HG03521 (cell line): Measurements from ENCODE around the gene TBC1D23.
A peak's percentile ranks its signal among the peaks of the same experiment; 100 is the strongest.
"Not testable (repeated sequence)": the region's sequence is repeated elsewhere in the genome, so short reads cannot be mapped to it uniquely, and the experiment has no call there.

ENCODE experiments used
- ATAC-seq: cut with Tn5 transposase; IDR thresholded peaks from one replicate; pipeline ENCODE4 v1.9.1; 2021; ENCODE audit warnings: mild to moderate bottlenecking, moderate library complexity; ENCODE audit not compliant: unreplicated experiment

The TBC1D23 gene

DNA sequence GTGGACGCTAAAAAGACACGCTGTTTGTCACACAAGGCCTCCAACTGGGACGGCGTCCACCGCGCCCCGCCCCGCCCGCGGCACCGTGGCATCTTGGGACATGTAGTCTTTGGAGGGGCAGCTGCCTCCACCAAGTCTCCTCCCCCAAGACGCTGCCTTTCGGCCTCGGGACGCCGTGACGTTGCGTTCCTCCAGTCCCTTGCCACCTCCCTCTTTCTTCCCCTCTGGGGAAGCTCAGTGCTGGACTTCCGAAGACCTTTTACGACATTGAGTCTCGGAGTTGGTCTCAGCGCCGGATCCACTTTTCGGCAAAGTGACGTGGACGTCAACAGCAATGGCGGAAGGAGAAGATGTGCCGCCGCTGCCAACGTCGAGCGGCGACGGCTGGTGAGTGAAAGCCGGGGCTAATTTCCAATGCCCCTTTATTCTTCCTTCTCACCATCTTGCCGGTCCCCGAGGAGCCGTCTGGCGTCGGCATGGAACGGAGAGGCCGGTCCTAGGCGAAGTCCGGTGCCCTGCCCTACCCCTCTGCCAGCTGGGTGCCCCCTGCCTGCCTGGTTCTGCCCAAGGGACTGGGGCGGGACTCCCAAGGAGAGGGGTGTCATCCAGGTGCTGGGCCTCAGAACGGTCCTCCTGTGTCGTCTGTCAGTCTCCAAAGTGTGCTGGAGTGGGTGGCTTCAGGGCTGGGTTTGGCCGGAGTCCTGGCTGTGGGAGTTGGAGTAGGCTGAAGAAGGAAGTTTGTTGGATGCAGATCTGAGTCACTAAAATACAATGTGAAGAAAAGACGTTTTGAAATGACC is at the start of gene TBC1D23:
Gene TBC1D23, plus strand, starts transcription at position 308 of the 800 bp plus-strand sequence. Its CDS starts 27 bp downstream, at position 335.
- peak; percentile 100 for ATAC-seq

GRCh38 chr3:100213891-100214573 is 46.8 kb upstream of the TBC1D23 start:
- no peak for ATAC-seq

- ATAC-seq = no peak
Observed at GRCh38 chr3:100214574-100214964, 46.2 kb upstream of the TBC1D23 start.

DNA sequence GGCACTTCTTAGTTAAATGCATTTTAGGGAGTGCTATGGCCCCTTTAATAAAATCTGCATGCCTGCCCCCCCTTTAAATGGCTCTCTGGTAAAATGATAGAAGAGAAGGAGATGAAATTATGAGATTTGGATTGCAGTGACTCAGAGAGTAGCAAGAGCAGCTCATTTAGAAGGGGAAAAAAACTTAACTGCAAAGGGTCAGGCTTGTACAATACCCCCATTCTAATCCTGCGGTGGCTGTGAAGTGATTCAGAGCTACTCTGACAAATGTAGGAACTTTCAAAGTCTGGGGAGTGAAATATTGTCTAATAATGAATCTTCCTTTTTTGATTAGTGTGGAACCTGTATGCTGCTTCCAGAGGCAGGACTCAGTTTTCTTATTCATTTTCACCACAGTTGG is 44.1 kb upstream of the TBC1D23 start:
- no peak for ATAC-seq

GRCh38 chr3:100221159-100221558 is 39.6 kb upstream of the TBC1D23 start:
- ATAC-seq = no peak

DNA sequence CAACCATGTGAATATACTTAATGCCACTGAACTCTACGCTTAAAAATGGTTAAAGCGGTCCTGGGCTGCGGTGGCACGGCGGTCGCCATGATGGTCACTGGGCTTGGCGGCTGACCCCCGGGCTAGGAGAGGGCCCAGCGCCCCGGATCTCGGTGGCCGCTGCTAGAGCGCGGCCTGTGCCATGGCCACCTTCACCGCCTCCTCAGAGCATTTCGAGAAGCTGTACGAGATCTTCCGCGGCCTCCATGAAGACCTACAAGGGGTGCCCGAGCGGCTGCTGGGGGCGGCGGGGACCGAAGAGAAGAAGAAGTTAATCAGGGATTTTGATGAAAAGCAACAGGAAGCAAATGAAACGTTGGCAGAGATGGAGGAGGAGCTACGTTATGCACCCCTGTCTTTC is 35.6 kb upstream of the TBC1D23 start:
- no peak for ATAC-seq

- no peak for ATAC-seq
Observed at GRCh38 chr3:100225883-100226282, 34.9 kb upstream of the TBC1D23 start.

GRCh38 chr3:100226712-100227429 is 33.9 kb upstream of the TBC1D23 start:
- no peak for ATAC-seq

- no peak for ATAC-seq
Observed at GRCh38 chr3:100227511-100227921, 33.3 kb upstream of the TBC1D23 start.

GRCh38 chr3:100228247-100228646 is 32.5 kb upstream of the TBC1D23 start:
- no peak for ATAC-seq

- not testable (repeated sequence) for ATAC-seq
Observed at GRCh38 chr3:100229188-100229587, 31.6 kb upstream of the TBC1D23 start.

GRCh38 chr3:100230710-100231109 is 30.1 kb upstream of the TBC1D23 start:
- no peak for ATAC-seq

DNA sequence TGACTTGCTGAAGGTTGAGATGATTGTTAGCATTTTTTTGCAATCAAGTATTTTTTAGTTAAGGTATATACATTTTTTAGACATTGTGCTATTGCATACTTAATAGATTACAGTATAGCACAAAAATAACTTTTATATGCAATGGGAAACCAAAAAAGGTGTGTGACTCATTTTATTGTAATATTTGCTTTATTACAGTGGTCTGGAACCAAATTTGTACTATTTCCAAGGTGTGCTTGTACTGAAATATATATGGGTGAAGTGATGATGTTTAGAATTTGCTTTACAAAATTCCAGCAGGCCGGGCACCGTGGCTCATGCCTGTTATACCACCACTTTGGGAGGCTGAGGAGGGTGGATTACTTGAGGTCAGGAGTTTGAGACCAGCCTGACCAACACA is 29.1 kb upstream of the TBC1D23 start:
- ATAC-seq = no peak

DNA sequence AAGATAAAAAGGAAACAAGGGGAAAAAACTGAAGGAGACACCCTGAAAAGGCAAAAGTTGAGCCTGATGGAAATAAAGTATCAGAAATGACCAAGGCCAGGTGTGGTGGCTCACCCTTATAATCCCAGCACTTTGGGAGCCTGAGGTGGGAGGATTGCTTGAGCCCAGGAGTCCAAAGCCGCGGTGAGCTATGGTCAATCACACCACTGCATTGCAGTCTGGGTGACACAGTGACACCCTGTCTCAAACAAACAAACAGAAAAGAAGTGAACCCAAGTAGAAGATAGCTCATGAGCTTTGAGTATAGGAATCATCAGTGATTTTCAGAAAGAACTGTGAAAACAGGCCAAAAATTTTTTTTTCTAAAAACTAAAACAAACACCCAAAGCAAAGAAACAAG is 26.4 kb upstream of the TBC1D23 start:
- ATAC-seq = no peak

DNA sequence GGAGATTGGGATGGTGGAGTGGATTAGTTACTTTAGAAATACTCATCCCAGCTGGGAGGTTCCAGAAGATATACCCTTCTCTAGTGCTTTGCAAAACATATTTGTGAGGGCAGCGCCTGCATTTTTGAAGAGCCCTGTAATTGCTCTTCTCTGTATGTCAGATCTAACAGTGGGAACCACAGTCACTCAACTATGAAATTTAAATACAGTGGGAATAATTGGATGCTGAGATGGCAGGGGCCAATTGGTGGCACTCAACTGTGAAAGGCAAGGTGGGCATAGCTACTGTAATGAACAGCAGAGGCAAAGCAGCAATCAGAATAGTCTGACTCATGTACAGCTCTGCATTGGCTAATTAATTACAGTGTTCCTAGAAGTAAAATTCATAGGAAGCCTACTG is 22.2 kb upstream of the TBC1D23 start:
- ATAC-seq = no peak

GRCh38 chr3:100242471-100242870 is 18.3 kb upstream of the TBC1D23 start:
- ATAC-seq = not testable (repeated sequence)

DNA sequence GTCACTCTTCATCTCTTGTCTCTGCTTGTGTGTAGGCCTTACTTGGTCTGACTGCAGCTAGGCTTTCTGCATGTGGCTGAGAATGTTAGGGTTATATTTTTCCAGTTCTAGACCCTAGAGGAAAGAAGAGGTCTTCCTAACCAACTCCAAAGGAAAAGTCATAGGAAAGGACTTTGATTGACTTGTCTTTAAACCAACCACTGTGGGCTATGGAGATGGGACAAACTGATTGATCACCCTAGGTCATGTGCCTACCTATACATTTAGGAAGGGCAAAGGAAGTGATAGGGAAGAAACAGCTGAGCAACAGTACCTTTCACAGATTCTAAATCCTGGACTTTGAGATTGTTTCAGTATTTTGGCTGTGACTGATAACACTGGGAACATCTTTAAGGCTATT is 16.5 kb upstream of the TBC1D23 start:
- no peak for ATAC-seq

GRCh38 chr3:100245136-100245535 is 15.7 kb upstream of the TBC1D23 start:
- no peak for ATAC-seq

DNA sequence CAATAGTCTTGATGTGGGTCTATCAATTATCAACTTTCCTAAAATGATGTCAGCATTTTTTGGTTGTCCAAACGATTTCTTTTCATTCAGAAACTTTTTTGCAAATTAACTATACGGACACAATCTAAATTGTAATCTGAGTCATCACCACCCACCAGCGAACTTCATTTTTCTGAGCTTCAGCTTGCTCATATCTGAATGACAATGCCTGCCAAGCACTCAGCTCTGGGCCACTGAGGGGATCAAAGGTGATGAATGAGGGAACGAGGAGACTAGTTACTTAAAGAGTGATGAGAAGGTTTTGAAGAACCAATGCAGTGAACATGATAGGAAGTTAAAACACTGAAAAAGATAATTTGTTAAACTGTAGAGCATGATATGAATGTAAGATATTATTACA is 14.9 kb upstream of the TBC1D23 start:
- no peak for ATAC-seq

- no peak for ATAC-seq
Observed at GRCh38 chr3:100246999-100247398, 13.8 kb upstream of the TBC1D23 start.

- no peak for ATAC-seq
Observed at GRCh38 chr3:100252001-100252400, 8.8 kb upstream of the TBC1D23 start.
